ENCODE measurements around the gene UCP1. TPM values are rescaled to one million over a fixed set of nuclear protein-coding genes. Genes with fewer than 3 reads are reported as not detected.

The UCP1 gene, protein sequence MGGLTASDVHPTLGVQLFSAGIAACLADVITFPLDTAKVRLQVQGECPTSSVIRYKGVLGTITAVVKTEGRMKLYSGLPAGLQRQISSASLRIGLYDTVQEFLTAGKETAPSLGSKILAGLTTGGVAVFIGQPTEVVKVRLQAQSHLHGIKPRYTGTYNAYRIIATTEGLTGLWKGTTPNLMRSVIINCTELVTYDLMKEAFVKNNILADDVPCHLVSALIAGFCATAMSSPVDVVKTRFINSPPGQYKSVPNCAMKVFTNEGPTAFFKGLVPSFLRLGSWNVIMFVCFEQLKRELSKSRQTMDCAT
- not detected in 2 replicates for total RNA-seq (2014; rRNA removed; shearing (Covaris generic))
- polyA plus RNA-seq (2014; cell fraction: nucleus; rRNA removed) = not detected in 2 replicates

DNA sequence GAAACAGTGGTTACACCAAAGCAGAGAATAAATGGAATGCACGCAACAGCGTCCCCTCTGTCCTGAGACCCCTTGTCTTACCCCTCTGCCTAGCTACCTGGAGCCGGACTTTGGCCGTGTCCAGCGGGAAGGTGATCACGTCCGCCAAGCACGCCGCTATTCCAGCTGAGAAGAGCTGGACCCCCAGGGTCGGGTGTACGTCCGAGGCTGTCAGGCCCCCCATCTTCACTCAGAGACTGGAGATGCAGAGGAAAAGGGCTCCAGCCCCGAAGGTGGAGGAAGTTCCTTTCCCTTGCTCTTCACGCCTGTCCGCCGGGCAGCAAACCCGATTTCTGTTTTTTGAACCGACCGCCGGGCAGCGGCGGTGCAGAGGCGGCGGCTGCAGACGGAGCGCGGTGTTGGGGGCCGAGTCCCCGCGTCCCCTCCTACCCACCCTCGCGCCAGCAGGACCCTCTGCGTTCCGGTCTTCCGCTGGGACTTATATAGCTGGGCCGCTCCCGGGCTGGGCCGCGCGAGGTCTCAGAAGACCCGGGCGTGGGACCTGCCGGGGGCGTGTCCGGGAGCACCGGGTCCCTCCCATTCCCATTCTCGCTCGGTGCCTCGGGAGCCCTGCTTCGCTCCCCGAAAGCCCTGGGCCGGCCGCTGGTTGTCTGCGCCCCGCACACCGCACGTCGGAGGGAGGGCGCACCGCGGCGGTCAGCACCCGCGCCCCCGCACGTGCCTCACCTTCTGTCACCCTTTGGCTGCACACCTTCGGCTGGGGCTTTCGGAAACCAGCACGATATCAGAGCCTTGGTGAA lies at the start of gene UCP1:
Gene UCP1, minus strand, starts transcription at position 455 of the 800 bp plus-strand sequence. Its CDS starts 232 bp downstream, at position 223.
- DNase-seq (ENCODE audit: extremely low read depth, low read depth) = no peak

DNA sequence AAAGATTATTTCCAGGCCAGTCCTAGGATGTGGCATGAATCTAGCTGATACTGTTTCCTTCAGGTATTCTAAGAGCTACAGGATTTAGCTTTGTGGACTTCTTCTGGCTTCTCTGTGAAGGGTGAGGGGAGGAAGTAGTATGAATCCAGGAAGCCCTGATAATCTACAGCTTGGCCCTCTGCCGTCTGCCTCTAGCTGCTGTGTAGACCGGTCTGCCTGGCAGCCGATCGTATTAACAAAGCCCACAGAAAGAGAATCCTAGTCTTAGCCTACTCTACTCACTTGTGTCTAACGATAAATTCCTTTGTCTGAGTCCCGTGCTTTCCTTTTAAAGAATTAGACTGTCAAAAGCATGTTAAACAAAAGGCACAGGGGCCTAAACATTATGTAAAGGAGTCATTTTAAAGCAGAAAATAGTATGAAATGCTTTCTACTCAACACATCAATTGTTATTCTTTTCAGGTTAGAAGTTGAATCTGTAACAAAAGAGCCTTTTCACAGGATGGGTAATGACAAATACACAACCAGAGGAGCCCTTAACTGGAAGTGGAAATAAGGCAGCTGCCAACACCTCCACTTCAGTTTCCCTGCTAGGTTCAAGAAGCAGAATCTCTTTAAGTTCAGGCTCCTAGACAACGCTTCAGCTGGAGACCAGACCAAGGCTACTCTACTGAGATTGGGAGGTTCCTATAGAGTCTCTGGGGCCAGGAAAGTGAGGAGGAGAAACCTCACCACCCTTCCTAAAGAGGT lies 48.9 kb upstream of the UCP1 start:
- no peak for DNase-seq (ENCODE audit: extremely low read depth, low read depth)

DNA sequence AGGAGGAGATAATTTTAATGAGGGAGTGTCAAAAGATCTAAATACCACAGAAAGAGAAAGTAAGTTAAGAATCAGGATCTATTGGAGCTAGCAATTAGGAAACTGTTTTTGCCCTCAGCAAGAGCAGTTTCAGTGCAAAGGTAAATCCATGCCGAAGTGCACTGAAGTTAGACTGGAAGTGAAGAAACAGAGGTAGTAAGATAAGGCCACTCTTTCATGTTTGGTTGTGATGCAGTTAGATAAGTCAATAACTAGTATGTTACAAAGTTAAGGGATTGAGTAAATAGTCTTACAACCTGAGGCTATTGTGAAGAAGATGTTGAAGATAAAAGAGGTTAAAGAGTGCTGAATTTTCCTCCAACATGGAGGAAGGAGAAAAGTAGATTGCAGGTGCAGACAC lies 46.7 kb upstream of the UCP1 start:
- DNase-seq (ENCODE audit: extremely low read depth, low read depth) = no peak

DNA sequence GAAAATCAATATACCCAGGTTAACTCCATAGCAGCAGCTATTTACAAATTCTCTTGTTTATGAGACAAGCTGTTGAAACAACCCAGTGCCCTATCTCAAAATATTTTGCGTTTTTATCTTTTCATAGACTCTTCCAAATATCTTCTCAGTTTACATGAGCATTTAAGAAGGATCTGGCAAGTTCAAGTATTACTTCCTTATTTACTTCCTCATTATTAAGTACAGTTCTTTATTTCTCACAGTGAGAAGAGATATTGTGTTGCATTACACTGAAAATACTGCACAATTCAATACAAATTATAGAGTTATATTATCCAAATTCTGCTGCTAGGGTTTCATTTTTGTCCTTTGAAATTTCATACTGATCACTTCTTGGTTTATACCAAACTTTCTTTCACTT lies 43.6 kb upstream of the UCP1 start:
- no peak for DNase-seq (ENCODE audit: extremely low read depth, low read depth)

DNA sequence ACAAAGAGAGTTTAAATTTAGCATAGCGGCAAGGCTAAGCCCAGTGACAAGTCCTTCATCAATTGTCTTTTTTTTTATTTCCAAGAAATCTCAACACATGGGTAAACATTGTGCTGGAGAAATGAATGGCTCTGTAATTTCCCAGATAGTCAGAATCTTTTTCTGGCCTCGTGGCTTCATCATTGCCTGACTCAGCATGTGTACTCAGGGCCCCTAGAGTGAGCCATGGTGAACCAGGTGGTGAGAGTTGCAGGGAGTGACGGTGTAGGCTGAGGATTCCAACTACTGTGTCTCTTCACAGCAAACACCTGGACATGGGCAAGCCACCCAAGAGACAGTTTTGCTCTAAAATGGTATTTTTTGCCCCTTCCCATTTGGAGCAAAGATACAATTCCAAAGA lies 43.1 kb upstream of the UCP1 start:
- no peak for DNase-seq (ENCODE audit: extremely low read depth, low read depth)

DNA sequence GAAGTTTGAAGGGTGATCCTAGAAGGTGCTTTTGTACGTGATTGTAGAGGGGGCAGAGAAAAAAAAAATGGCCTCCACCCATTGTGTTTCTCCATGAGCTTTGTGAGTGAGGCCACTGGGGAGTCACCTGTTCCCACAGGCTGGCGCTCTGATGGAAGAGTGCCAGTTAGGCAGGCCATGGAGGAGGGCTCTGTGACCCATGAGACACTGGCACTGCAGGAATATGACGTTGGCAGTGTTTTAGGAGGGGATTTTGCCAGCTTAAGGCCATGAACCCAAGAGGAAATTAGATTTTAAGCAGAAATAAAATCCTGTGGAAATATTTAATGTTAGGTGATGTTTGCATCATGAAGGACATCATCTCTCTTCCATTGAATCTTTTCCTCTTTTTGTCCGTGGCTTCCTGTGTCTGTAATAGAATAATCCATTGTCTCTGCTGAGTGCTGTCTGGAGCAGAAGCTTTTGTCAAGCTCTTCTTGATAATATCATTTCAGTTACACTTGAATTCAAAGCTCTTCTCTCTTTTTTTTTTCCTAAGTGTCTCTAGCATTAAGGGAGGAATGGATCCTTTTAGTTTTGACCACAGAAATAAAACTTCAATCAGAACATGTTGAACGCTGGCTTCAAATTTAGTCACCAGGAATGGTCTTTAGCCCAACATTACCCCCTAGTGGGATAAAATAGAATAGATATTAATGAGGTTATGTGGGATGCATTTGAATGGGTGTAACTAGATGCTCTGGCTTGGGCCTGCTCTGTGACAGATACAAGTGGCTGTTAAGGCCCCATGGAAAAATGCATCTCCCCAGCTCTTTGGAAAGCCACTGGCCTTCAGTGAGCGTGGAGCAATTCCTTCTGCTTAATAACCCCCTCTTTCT lies 41.0 kb upstream of the UCP1 start:
- peak; percentile 49 for DNase-seq (ENCODE audit: extremely low read depth, low read depth)

DNA sequence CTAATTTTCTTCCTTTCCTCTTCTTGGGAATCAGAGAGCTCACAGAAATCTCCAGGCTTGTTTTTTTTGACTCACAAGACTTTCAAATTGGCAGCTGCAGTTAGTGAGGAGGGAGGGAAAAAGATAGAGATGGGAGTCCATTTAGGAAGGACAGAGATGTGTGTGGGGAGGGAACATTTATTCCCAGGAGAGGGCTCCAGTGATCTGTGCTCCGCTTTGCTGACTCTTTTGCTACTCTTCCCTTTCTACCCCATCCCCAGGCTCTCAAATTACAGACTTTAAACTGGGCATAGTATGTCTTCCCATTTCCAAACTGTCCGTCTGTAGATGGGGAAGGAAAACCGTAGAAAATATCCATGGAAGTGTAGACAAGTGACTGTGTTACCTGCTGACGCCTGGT lies 39.1 kb upstream of the UCP1 start:
- no peak for DNase-seq (ENCODE audit: extremely low read depth, low read depth)

DNA sequence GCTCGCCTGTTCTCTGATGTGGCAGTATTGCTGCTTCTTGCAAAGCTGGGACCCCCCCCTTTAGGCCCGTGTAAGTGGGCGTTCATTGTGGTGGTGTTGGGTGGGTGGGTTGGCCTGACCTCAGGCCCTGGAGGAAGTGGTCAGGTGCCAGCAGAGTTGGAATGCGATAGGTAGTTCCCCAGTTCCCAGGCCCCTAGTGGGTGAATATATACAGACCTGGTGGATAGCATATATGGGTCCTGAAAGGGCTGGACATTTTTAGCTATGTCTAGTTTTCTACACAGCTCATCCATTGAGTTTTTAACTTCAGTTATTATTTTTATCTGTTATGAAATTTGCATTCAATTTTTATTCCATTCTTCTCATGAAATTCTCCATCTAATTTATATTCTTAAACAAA lies 35.8 kb upstream of the UCP1 start:
- no peak for DNase-seq (ENCODE audit: extremely low read depth, low read depth)

DNA sequence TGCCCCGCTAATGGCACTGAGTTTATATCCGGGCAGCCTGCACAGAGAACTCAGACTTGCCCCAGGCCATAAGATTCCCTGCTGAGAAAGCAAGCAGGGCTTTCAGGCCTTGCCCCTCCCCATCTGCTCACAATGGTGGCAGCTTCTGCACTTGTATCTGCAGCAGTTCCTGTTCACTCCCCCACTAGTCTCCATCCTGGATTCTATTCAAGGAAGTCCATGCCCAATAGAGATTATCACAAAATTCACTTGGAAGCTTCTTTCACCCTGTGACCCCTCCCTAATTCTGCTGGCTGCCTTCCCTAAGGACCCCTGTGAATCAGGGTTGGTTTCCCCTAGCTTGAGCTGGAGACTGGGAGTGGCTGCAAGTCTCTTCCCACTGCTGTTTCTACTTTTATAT lies 34.5 kb upstream of the UCP1 start:
- no peak for DNase-seq (ENCODE audit: extremely low read depth, low read depth)

DNA sequence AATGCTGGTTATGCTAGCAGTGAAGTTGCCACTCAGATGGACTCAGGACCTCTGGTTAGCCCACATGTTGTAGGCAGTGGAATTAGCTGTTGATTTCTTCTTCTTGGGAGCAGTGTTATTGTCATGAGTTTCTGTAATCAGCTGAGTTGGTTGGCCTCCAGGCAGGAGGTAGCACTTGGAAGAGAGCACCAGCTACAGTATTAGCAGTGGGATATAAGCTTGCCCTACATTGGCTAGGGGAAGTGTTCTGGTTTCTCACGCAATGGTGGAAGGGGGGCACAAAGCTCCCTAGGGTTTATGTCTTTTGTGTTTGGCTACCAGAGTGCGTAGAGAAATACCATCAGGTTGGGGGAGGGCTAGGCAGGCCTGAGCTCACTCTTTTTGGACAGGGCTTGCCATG lies 34.0 kb upstream of the UCP1 start:
- DNase-seq (ENCODE audit: extremely low read depth, low read depth) = no peak

DNA sequence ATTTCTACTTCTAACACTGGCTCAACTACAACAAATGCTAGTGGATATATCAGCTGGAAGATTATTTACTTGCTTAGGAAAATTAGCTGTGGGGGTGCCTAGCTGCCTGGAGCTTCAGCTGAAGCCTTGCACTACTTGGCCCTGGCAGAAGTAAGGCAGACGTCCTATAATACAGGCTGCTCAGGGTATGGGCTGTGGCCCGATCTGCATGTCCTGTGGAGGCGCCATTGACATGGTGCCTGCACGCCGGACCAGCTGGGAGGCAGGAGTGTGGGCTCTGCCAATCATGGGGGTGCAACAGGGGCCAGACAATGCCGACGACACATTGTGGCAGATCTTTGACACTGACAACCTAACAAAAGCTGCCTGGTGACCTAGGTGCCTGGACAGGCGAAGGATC lies 31.6 kb upstream of the UCP1 start:
- no peak for DNase-seq (ENCODE audit: extremely low read depth, low read depth)

DNA sequence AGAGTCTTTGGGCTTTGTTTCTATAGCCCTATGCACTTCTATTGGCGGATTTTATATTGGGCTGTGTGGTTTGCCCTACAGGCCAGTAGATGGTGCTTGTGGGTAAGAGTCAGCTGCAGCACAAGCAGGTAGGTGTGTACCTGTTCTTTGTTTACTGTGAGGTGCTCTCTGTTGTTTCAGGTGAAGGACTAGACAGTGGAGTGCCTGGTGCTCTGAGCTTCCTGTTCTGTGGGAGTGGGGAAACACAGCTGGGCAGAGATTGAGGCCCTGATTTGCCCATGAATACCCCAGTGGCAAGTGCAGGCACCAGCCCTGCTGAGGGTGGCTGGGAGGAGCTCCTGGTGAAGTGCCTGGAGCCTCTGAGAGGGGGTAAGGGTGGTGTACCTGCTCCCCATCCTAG lies 26.3 kb upstream of the UCP1 start:
- DNase-seq (ENCODE audit: extremely low read depth, low read depth) = peak; percentile 18

DNA sequence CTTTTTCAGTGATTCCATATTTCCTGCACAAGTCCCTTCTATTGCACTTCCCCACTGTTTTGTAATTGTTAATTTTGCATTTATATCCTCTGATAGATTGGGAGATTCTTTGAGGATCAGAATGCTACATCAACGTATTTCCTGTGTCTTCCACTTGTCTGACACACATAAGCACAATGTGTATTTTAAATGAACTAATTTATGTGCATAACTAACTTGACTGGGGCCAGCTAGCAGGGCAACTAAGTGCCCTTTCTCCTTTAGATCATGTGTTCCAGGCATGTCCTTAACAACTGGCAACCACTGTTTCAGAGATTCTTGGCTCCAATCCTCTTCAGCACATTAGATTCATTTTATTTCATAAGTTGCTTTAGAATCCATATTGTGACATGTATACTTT lies 15.7 kb upstream of the UCP1 start:
- no peak for DNase-seq (ENCODE audit: extremely low read depth, low read depth)

DNA sequence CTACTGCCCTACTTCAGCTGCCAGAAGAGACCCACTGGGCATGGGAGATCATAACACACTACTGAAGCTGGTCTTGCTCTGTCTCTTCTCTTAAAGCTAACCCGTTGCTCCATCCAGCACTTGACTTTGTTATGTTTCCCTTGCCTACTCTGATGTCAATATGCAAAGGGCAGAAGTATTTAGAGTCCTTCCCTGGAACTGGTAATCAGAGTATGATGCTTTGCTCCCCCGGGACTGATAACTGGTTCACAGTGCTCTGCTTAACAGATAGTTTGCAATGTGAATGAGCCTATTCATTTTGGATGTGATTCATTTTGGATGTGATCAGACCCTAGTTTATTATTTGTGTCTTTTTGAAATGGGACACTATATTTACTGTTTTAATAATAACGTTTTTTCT lies 12.3 kb upstream of the UCP1 start:
- no peak for DNase-seq (ENCODE audit: extremely low read depth, low read depth)

DNA sequence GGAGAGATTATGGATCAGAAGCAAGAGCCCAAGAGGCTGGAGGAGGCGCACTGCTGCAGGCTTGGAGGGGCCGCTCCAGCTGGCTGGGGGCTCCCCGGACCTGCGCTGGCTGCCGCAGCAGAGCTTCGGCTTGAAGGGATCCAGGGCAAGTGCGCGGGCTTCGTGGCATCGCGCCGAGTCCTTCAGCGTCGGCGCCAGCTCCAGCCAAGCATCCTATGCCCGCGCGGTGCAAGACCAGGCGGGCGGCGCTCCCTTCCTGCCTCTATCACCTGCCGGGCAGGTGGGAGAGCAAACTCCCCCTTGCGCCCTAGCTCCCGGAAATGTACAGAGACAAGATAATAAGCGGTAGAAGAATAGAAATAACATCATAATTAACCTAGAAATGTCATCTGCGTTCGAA lies 10.5 kb upstream of the UCP1 start:
- no peak for DNase-seq (ENCODE audit: extremely low read depth, low read depth)

DNA sequence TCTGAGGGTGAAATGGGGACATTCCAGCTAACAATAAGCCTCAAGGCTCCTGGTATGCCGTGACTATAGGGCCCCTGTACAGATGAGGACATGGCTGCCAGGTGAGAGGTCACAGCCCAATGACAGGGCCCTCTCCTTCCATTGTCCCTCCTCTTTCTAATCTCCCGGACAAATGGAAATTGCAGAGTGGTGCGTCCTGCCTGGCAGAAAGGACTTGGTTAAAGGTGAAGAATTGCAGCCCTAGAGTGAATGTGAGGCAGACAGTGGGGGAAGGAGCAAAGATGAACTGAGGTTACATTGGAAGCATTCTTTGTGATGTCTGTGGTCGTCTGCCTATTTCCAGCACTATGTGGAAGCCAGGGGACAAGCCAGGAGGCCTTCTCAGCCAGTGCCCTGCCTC lies 6.7 kb upstream of the UCP1 start:
- DNase-seq (ENCODE audit: extremely low read depth, low read depth) = no peak

DNA sequence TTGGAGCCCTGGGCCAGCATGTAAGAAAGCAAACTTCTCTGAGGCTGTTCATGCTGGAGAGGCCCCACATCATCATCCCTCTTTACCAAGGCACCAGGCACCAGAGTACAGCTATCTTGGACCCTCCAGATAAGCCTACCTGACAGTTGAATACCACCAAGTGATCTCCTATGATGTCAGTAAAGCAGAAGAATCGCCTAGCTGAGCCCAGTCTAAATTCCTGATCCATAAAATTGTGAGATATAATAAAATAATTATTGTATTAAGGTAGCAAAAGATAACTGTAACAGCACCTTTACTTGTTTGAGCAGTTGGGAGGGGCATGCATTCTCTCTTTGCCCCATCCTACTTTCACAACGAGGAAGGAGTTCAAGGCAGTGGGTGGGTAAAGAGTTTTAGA lies 2.9 kb upstream of the UCP1 start:
- no peak for DNase-seq (ENCODE audit: extremely low read depth, low read depth)

DNA sequence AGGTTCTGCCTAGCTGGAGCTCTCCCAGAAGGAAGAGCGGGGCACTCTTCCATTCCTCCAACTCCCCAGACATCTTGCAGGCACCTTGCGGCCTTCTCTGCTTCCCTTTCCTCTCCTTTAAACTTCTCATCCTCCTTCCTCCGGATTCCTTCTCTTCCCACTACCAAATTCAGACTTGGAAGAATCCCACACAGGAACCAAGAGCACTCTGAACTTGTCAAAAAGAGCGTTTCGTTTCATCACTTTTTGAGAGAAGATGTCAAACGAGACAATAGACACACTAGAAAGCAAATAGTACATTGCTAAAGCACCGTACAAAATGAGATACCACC lies 512 bp upstream of the UCP1 start:
- DNase-seq (ENCODE audit: extremely low read depth, low read depth) = no peak

DNA sequence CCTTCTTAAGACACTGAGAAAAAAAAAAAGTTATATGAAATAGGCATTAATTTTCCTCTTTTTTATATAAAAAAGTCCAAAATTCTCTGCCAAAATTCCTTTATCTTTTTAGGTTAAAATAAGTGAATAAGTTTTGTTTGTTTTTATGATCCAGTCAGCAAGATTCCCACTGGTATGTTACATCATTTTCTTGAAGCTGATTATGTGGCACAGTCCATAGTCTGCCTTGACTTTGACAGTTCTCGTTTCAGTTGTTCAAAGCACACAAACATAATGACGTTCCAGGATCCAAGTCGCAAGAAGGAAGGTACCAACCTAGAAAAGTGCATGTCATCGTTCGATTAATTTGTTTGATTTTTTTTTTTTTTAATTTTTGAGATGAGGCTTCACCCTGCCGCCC lies 9.1 kb downstream of the UCP1 start:
- no peak for DNase-seq (ENCODE audit: extremely low read depth, low read depth)

DNA sequence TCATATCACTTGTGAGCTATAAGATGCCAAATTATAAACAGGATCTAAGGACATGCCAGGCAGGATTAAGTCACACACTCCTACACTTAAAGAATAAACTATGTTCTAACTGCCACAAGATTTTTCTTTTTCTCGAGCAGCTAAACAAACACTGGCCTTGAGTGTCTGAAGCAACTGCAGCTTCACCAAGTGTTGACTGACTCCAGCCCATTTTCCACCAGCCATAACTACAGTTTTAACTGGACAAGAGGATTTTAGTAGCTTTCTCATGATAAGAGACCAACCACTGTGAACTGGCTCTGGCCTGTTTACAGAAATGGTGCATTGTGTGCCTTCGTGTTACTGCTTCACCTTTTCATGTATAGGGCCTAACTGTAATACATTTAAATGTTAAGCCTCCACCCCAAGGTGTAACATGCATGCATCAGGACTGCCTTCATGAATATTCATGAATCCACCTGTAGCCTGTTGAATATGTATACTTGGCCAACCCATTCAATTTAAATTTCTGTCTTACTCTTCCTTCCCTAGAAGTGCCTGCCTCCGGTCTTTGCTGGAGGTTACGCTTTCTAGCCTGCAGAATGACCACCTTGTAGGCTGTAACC lies 10.8 kb downstream of the UCP1 start:
- no peak for DNase-seq (ENCODE audit: extremely low read depth, low read depth)
